HFFc6 (cell line): Measurements from ENCODE around the gene FAM13C. TPM values are rescaled to one million over a fixed set of nuclear protein-coding genes. Genes with fewer than 3 reads are reported as not detected.

ENCODE experiments used
- DNase-seq: peaks from one replicate; pipeline ENCODE4 v3.0.0-alpha.2; 2018
- H3K27ac Mint-ChIP-seq: 2 replicates; pipeline ENCODE4 v1.8.0; 2020; ENCODE audit warnings: mild to moderate bottlenecking, mixed read lengths
- H3K27me3 Mint-ChIP-seq: 2 replicates; pipeline ENCODE4 v1.8.0; 2021; ENCODE audit warnings: mild to moderate bottlenecking, moderate library complexity, mixed read lengths; ENCODE audit not compliant: insufficient read depth
- H3K36me3 Mint-ChIP-seq: 2 replicates; pipeline ENCODE4 v1.8.0; 2021; ENCODE audit warnings: low read depth, mixed read lengths
- H3K4me1 Mint-ChIP-seq: 2 replicates; pipeline ENCODE4 v1.8.0; 2020; ENCODE audit warnings: low read depth, mixed read lengths
- H3K4me3 Mint-ChIP-seq: 2 replicates; pipeline ENCODE4 v1.8.0; 2020; ENCODE audit warnings: mild to moderate bottlenecking, moderate library complexity, mixed read lengths
- H3K9me3 Mint-ChIP-seq: 2 replicates; pipeline ENCODE4 v1.8.0; 2020; ENCODE audit warnings: mild to moderate bottlenecking, mixed read lengths
- total RNA-seq, 6 experiments: library from RNA; stranded (reverse); fragmentation: NEBNext Ultra II Directional; extraction: Animal tissue kit (Norgen Biotek cat#: 25700); gene quantifications; 2 replicates in 1 of 6; 3 replicates in 5 of 6; pipeline ENCODE4 v1.2.3, GENCODE V29; 2021
- TF ChIP-seq, protein P1 (sequence below): fragments of 200-600 bp; sonication (generic); IDR thresholded peaks from 2 replicates; pipeline ENCODE4 v1.5.0; 2021; ENCODE audit warnings: antibody characterized with exemption, mild to moderate bottlenecking

FAM13C gene
- total RNA-seq, 6 experiments from 2014 or later: not detected

DNA sequence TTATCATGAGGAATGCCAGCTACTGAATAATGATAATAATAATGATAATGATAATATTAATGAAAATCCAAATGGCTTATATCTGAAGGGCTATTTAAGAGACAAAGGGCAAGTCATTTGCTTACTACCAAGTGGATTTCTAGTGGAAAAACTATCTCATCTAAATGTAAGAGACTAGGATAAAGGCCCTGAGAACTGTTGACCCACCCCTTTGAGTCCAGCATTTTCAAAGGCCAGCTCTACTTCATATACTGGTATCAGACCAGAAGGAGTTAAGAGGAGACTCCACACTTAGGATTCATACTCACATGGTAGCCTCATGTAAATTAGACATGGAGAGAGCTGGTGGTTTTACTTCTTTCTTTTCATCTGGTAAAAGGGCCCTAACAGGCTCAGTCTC lies 109.9 kb downstream of the FAM13C start:
- no peaks in the 10 kb centered on the region for H3K4me1 Mint-ChIP-seq
- no peaks in the 10 kb centered on the region for H3K9me3 Mint-ChIP-seq
- no peak overlapping the region for H3K4me3 Mint-ChIP-seq
- H3K27ac Mint-ChIP-seq: no peak overlapping the region
- TF ChIP-seq, protein P1, sequence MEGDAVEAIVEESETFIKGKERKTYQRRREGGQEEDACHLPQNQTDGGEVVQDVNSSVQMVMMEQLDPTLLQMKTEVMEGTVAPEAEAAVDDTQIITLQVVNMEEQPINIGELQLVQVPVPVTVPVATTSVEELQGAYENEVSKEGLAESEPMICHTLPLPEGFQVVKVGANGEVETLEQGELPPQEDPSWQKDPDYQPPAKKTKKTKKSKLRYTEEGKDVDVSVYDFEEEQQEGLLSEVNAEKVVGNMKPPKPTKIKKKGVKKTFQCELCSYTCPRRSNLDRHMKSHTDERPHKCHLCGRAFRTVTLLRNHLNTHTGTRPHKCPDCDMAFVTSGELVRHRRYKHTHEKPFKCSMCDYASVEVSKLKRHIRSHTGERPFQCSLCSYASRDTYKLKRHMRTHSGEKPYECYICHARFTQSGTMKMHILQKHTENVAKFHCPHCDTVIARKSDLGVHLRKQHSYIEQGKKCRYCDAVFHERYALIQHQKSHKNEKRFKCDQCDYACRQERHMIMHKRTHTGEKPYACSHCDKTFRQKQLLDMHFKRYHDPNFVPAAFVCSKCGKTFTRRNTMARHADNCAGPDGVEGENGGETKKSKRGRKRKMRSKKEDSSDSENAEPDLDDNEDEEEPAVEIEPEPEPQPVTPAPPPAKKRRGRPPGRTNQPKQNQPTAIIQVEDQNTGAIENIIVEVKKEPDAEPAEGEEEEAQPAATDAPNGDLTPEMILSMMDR: no peak
- DNase-seq: no peak
- H3K36me3 Mint-ChIP-seq: no peaks in the 10 kb centered on the region
- H3K27me3 Mint-ChIP-seq: peaks cover 1% of the 10 kb centered on the region; the same call in 1 of the 2 replicates

DNA sequence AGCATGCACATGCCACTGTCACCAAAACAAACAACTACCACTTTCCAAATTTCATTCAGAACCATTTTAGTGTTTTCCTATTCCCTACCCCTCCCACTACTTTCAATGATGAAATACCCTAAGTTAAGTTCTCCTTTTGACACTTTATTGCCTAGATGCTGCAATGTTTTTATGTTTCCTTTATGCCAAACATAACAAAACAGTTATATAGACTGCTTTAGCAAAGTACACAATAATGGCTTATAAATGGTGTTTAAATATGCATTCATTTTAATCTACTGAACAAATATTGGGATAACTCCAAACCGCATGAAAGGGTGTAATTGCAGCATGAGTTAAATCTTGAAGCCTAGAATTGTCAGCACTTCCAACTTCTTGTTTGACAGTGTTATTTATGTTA lies 116.7 kb downstream of the FAM13C start:
- TF ChIP-seq, protein P1: no peak
- Mint-ChIP-seq H3K27ac (no peak overlapping the region), H3K4me1 (no peaks in the 10 kb centered on the region), H3K36me3 (no peaks in the 10 kb centered on the region), H3K4me3 (no peak overlapping the region), H3K27me3 (no peaks in the 10 kb centered on the region; the same call in 1 of the 2 replicates), H3K9me3 (no peaks in the 10 kb centered on the region)
- DNase-seq: no peak

DNA sequence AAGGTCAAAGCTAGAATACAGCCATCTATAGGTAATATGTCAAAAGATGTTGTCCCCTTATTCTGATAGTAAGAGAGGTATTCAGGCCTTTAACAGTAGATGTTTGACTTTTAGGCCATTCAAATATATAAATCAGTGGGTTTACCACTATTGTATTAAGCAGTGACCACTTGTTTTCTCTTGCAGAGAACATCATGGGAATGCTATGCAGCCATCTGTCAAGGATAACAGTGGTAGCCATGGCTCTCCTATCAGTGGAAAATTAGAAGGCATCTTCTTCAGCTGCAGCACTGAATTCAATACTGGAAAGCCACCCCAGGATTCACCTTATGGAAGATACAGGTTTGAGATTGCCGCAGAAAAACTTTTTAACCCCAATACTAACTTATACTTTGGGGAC lies 117.5 kb downstream of the FAM13C start:
- Mint-ChIP-seq H3K4me1 (no peaks in the 10 kb centered on the region), H3K4me3 (no peak overlapping the region), H3K27me3 (no peaks in the 10 kb centered on the region; the same call in 1 of the 2 replicates), H3K9me3 (no peaks in the 10 kb centered on the region), H3K36me3 (no peaks in the 10 kb centered on the region), H3K27ac (no peak overlapping the region)
- no peak for DNase-seq
- TF ChIP-seq, protein P1: no peak

DNA sequence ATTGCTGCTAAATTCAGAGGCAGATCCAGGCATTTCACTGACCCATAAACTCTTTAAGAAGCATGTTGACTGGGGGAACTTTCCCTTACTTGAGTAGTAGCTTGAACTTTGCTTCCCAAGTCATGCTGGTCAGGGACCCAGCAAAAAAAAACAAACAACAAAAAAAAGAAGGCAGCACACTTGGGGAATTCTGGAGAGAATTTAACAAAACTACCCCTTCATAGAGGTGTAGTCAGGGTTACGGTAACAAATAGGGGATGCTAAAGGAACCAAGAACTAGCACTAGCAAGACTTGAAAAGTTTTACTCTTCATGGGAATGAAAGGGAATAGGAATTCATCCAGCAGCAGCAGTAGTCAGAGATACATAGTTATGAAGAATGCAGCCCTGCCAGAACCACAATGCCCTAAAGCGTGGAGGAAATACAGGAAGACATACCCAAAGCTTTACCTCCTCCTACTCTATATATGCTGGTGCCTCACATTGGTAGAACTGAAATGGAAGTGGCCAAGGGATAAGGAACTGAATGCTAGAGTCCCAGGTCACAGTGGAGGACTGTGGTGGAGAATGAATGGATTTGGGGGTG lies 118.6 kb downstream of the FAM13C start:
- H3K27ac Mint-ChIP-seq: no peak overlapping the region
- TF ChIP-seq, protein P1: no peak
- no peaks in the 10 kb centered on the region; the same call in 1 of the 2 replicates for H3K27me3 Mint-ChIP-seq
- no peaks in the 10 kb centered on the region for H3K9me3 Mint-ChIP-seq
- H3K4me3 Mint-ChIP-seq: no peak overlapping the region
- no peaks in the 10 kb centered on the region for H3K4me1 Mint-ChIP-seq
- DNase-seq: no peak
- no peaks in the 10 kb centered on the region for H3K36me3 Mint-ChIP-seq

DNA sequence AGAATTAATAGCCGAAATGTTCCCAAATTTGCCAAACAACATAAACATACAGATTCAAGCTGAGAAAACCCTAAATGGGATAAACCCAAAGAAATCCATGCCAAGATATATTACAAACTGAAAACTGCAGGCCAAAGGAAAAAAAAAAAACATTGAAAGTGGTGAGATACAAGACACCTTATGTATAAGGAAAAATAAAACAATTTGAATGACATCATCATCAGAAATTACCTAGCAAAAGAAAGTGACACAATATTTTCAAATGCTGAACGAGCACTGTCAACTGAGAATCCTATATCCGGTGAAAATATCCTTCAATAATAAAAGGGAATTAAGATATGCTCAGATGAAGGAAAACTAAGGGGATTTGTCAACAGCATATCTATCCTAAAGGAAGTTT lies 119.4 kb downstream of the FAM13C start:
- H3K4me1 Mint-ChIP-seq: no peaks in the 10 kb centered on the region
- no peaks in the 10 kb centered on the region for H3K36me3 Mint-ChIP-seq
- DNase-seq: no peak
- H3K4me3 Mint-ChIP-seq: no peak overlapping the region
- no peaks in the 10 kb centered on the region for H3K9me3 Mint-ChIP-seq
- TF ChIP-seq, protein P1: no peak
- no peak overlapping the region for H3K27ac Mint-ChIP-seq
- no peaks in the 10 kb centered on the region; the same call in 1 of the 2 replicates for H3K27me3 Mint-ChIP-seq
